Astrocyte (in vitro differentiated cells and primary cell): ENCODE measurements around the gene CACNA1C. TPM values are rescaled to one million over a fixed set of nuclear protein-coding genes. Genes with fewer than 3 reads are reported as not detected.

Experiments
- DNase-seq: peaks from one replicate; pipeline ENCODE4 v3.0.0-alpha.2; 2010; ENCODE audit warnings: low read depth
- FAIRE-seq: peaks from 2 replicates; lab custom pipeline; 2011; peaks lifted over from hg19 to GRCh38; lab: Jason Lieb, UNC
- H2AFZ ChIP-seq: 2 replicates; pipeline ENCODE4 v1.6.0; 2012; ENCODE audit warnings: low read depth, low read length, inconsistent platforms
- H3K27ac ChIP-seq: 2 replicates; pipeline ENCODE4 v1.5.1; 2011; ENCODE audit warnings: low read depth, low read length, inconsistent platforms
- H3K27me3 ChIP-seq: 2 replicates; pipeline ENCODE4 v1.6.0; 2011; ENCODE audit warnings: low read length, inconsistent platforms; ENCODE audit not compliant: insufficient read depth
- H3K36me3 ChIP-seq: 2 replicates; pipeline ENCODE4 v1.5.1; 2011; ENCODE audit warnings: low read length, inconsistent platforms; ENCODE audit not compliant: insufficient read depth
- H3K4me1 ChIP-seq: 2 replicates; pipeline ENCODE4 v1.5.1; 2011; ENCODE audit warnings: low read length, inconsistent platforms; ENCODE audit not compliant: insufficient read depth
- H3K4me2 ChIP-seq: 2 replicates; pipeline ENCODE4 v1.6.0; 2012; ENCODE audit warnings: low read length, inconsistent platforms
- H3K4me3 ChIP-seq: 2 replicates; pipeline ENCODE4 v1.5.1; 2011; ENCODE audit warnings: low read depth, mild to moderate bottlenecking, low read length, inconsistent platforms; ENCODE audit not compliant: insufficient read depth
- H3K79me2 ChIP-seq: 2 replicates; pipeline ENCODE4 v1.6.0; 2012; ENCODE audit warnings: mild to moderate bottlenecking, low read length, inconsistent platforms; ENCODE audit not compliant: insufficient read depth
- H3K9ac ChIP-seq: 2 replicates; pipeline ENCODE4 v1.6.0; 2012; ENCODE audit warnings: mild to moderate bottlenecking, low read length, inconsistent platforms
- H3K9me3 ChIP-seq: 2 replicates; pipeline ENCODE4 v1.5.1; 2012; ENCODE audit warnings: low read depth, mild to moderate bottlenecking, low read length, inconsistent platforms; ENCODE audit not compliant: insufficient read depth
- H4K20me1 ChIP-seq: 2 replicates; pipeline ENCODE4 v1.6.0; 2012; ENCODE audit warnings: low read length, inconsistent platforms; ENCODE audit not compliant: insufficient read depth
- H3K27ac Mint-ChIP-seq: one replicate; pipeline ENCODE4 v1.8.0; 2021; ENCODE audit warnings: mild to moderate bottlenecking, mixed read lengths; ENCODE audit not compliant: unreplicated experiment
- H3K27me3 Mint-ChIP-seq: one replicate; pipeline ENCODE4 v1.8.0; 2021; ENCODE audit warnings: low read depth, mixed read lengths; ENCODE audit not compliant: unreplicated experiment
- H3K36me3 Mint-ChIP-seq: one replicate; pipeline ENCODE4 v1.8.0; 2021; ENCODE audit warnings: low read depth, mixed read lengths; ENCODE audit not compliant: unreplicated experiment
- H3K4me1 Mint-ChIP-seq: one replicate; pipeline ENCODE4 v1.8.0; 2021; ENCODE audit warnings: low read depth, mixed read lengths; ENCODE audit not compliant: unreplicated experiment
- H3K4me3 Mint-ChIP-seq: one replicate; pipeline ENCODE4 v1.8.0; 2021; ENCODE audit warnings: mild to moderate bottlenecking, moderate library complexity, mixed read lengths; ENCODE audit not compliant: unreplicated experiment
- H3K9me3 Mint-ChIP-seq: one replicate; pipeline ENCODE4 v1.8.0; 2021; ENCODE audit warnings: mild to moderate bottlenecking, mixed read lengths; ENCODE audit not compliant: unreplicated experiment
- EZH2 ChIP-seq: IDR thresholded peaks from 2 replicates; pipeline ENCODE4 v1.6.1; 2012; ENCODE audit warnings: mild to moderate bottlenecking, low read length, inconsistent platforms; ENCODE audit not compliant: insufficient read depth
- total RNA-seq: library from RNA; stranded (reverse); gene quantifications from 2 replicates; pipeline ENCODE4 v1.2.1, GENCODE V29; 2021
- TF ChIP-seq, protein P1 (sequence below): IDR thresholded peaks from 2 replicates; pipeline ENCODE4 v1.5.1; 2011; ENCODE audit warnings: low read depth, mild to moderate bottlenecking, inconsistent platforms, low read length, moderate library complexity; ENCODE audit not compliant: insufficient read depth

The CACNA1C gene
- total RNA-seq, 1 donor from 2014 or later, result 2.1 TPM

DNA sequence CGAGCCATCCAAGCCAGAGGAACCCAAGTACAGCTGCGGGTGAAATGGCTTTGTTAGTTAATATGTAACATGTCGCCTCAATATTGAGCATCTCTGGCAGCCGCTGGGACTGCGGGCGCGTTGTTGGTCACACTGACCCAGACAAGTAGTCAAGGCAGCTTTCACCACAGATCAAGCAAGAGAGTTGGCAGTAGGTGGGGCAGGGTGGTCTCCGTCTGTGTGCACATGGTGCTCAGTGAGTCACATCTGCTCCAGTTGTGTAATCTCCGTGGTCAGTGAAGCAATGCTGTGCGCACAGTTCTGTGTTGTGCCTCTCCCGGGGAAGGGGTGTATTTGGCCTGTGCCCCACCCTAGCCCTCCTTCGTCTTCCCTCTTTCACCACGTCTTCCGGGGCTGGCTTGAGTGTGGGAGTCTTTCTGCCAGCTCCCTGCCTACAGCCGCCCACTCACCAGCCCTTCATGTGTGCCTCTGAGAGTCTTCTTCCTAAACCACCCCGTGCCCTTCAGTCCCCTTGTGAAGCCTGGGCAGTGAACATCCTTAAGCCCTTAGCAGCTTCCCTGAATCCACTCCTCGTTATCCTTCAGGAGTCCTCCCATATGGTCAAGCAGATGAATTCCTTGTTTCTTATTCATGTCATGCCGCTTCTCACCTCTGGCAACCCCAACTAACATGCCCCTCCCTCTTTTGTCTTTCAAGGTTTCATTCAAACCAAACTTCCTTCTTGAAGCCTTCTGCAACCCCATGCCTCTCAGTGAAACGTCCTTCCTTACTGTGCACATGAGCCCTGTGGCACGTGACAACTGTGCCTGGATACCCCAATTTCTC is 242.1 kb downstream of the CACNA1C start:
- Histone ChIP-seq H3K4me2 (no peak overlapping the region), H3K79me2 (no peaks in the 10 kb centered on the region), H3K4me1 (peaks cover 8% of the 10 kb centered on the region), H3K27me3 (no peaks in the 10 kb centered on the region), H4K20me1 (no peaks in the 10 kb centered on the region), H3K9ac (no peak overlapping the region), H3K9me3 (no peaks in the 10 kb centered on the region), H3K27ac (no peak overlapping the region), H3K36me3 (no peaks in the 10 kb centered on the region), H2AFZ (no peak overlapping the region), H3K4me3 (no peak overlapping the region)
- Mint-ChIP-seq H3K27ac (no peak overlapping the region), H3K9me3 (no peaks in the 10 kb centered on the region), H3K4me1 (peaks cover 19% of the 10 kb centered on the region), H3K36me3 (no peaks in the 10 kb centered on the region), H3K27me3 (peaks cover 27% of the 10 kb centered on the region), H3K4me3 (no peak overlapping the region)
- TF ChIP-seq, protein P1, sequence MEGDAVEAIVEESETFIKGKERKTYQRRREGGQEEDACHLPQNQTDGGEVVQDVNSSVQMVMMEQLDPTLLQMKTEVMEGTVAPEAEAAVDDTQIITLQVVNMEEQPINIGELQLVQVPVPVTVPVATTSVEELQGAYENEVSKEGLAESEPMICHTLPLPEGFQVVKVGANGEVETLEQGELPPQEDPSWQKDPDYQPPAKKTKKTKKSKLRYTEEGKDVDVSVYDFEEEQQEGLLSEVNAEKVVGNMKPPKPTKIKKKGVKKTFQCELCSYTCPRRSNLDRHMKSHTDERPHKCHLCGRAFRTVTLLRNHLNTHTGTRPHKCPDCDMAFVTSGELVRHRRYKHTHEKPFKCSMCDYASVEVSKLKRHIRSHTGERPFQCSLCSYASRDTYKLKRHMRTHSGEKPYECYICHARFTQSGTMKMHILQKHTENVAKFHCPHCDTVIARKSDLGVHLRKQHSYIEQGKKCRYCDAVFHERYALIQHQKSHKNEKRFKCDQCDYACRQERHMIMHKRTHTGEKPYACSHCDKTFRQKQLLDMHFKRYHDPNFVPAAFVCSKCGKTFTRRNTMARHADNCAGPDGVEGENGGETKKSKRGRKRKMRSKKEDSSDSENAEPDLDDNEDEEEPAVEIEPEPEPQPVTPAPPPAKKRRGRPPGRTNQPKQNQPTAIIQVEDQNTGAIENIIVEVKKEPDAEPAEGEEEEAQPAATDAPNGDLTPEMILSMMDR, result no peak
- TF ChIP-seq EZH2, result no peak
- peak; percentile 58 for DNase-seq
- FAIRE-seq, result no peak

- Mint-ChIP-seq H3K27ac (peak overlapping the region; percentile 16), H3K4me3 (no peak overlapping the region), H3K36me3 (no peaks in the 10 kb centered on the region), H3K4me1 (peaks cover 17% of the 10 kb centered on the region), H3K27me3 (peaks cover 31% of the 10 kb centered on the region), H3K9me3 (no peaks in the 10 kb centered on the region)
- Histone ChIP-seq H3K4me3 (no peak overlapping the region), H3K27ac (no peak overlapping the region), H3K9me3 (no peaks in the 10 kb centered on the region), H3K79me2 (no peaks in the 10 kb centered on the region), H4K20me1 (no peaks in the 10 kb centered on the region), H3K36me3 (no peaks in the 10 kb centered on the region), H3K9ac (no peak overlapping the region), H3K4me2 (no peak overlapping the region), H2AFZ (no peak overlapping the region), H3K27me3 (no peaks in the 10 kb centered on the region), H3K4me1 (peaks cover 8% of the 10 kb centered on the region)
- peak; percentile 78 for DNase-seq
- no peak for TF ChIP-seq EZH2
- TF ChIP-seq, protein P1, result no peak
- peak; percentile 17 for FAIRE-seq
Measured at GRCh38 chr12:2295941-2296461, 243.2 kb downstream of the CACNA1C start.

DNA sequence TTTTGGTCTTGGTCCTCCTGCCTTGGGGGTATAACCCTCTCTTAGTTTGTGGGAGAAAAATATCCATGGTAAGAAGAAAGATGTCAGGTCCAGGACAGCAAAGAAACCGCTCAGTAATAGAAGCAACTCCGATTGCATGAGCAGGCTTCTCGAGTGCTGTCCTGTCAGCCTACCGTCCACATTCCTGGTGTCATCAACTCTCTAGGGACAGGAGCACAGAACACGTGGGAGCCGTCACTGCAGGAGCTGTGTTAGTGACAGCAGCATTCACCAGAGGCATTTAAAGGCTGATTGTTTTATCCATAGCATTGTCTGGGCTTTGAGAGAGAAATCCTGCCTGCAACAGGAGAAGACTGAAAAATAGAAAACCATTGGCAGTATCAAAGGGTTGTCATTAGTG is 244.2 kb downstream of the CACNA1C start:
- Histone ChIP-seq H3K9ac (no peak overlapping the region), H3K79me2 (no peaks in the 10 kb centered on the region), H2AFZ (no peak overlapping the region), H3K27ac (no peak overlapping the region), H3K27me3 (no peaks in the 10 kb centered on the region), H3K36me3 (no peaks in the 10 kb centered on the region), H3K4me3 (no peak overlapping the region), H3K4me2 (no peak overlapping the region), H3K9me3 (no peaks in the 10 kb centered on the region), H3K4me1 (peaks cover 8% of the 10 kb centered on the region), H4K20me1 (no peaks in the 10 kb centered on the region)
- H3K36me3 Mint-ChIP-seq, result peaks cover 3% of the 10 kb centered on the region
- no peak for TF ChIP-seq EZH2
- TF ChIP-seq, protein P1, result no peak
- peaks cover 17% of the 10 kb centered on the region for H3K4me1 Mint-ChIP-seq
- FAIRE-seq (no peak), DNase-seq (no peak)
- H3K27ac Mint-ChIP-seq, result no peak overlapping the region
- no peak overlapping the region for H3K4me3 Mint-ChIP-seq
- H3K9me3 Mint-ChIP-seq, result no peaks in the 10 kb centered on the region
- H3K27me3 Mint-ChIP-seq, result peaks cover 24% of the 10 kb centered on the region
